ENCODE results near the gene SPG7.
"Not testable (repeated sequence)": the region's sequence is repeated elsewhere in the genome, so short reads cannot be mapped to it uniquely, and the experiment has no call there.

Gene SPG7

DNA sequence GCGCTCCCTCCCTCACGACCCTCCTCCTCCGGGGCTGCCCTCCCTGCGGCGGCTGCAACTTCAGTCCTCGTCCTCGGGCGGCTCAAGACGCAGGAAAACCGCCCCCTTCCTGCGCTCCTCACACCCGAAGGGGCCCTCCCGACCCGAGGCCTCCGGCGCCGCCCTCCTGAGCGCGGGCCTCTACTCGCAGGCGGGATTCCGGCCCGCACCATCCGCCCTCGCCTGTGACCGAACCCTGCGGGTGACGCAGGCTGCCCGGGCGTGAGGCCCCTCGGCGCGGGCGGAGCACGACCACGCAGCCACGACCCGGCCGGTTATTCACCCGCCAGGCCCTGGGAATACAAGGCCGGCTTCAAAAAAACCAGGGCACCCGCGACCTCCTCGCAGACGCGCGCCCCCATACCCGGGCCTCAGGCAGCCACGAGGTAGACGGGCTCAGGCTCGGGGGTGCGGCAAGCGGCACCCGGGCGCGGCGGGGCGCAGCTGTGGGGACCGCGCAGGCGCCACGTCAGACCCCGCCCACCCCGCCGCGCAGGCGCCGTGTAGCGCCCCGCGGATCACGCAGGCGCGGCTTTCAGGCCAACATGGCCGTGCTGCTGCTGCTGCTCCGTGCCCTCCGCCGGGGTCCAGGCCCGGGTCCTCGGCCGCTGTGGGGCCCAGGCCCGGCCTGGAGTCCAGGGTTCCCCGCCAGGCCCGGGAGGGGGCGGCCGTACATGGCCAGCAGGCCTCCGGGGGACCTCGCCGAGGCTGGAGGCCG lies at the start of gene SPG7:
TSS of gene SPG7 (plus strand) at position 570 of the 757 bp plus-strand sequence. CDS start at position 585, 15 bp downstream.
- peak; percentile 92 for DNase-seq (ENCODE audit: low read depth)

DNA sequence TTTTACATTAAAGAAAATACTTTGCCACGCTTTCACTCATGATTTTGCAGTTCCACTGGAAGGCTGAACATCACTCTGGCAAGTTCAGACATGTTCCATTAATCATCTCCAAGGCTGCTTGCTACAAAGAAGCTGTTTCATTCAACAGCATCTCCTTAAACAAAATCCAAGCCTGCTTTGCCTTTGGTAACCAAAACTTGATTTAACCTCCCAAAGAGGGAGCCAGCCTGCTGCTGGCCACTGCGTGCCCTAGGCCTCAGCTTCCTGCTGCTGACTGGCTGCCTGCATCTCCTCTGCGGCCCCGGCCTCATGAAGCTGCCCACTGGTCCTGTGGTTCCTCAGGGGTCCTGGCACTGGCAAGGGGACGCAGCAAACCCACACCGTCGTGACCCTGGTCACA lies 49.7 kb upstream of the SPG7 start:
- no peak for DNase-seq (ENCODE audit: low read depth)

- no peak for DNase-seq (ENCODE audit: low read depth)
These were observed 49.2 kb upstream of the SPG7 start for GRCh38 chr16:89458967-89459366.

DNA sequence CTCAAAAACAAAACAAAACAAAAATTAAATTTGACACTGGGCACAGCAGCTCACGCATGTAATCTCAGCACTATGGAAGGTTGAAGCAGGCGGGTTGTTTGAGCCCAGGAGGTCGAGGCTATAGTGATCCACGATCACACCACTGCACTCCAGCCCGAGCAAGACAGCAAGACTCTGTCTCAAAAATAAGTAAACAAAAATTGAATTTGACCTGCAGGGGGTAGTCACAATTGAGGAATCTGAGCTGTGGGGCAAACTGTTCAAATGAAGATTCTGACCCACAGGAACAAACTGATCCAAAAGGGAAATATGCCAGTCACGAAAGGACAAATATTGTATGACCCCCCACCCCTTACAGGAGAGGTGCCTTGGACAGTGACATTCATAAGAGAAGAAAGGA lies 47.6 kb upstream of the SPG7 start:
- no peak for DNase-seq (ENCODE audit: low read depth)

- DNase-seq (ENCODE audit: low read depth): not testable (repeated sequence)
These were observed 46.3 kb upstream of the SPG7 start for GRCh38 chr16:89461890-89462289.

GRCh38 chr16:89462639-89463038 lies 45.6 kb upstream of the SPG7 start:
- not testable (repeated sequence) for DNase-seq (ENCODE audit: low read depth)

DNA sequence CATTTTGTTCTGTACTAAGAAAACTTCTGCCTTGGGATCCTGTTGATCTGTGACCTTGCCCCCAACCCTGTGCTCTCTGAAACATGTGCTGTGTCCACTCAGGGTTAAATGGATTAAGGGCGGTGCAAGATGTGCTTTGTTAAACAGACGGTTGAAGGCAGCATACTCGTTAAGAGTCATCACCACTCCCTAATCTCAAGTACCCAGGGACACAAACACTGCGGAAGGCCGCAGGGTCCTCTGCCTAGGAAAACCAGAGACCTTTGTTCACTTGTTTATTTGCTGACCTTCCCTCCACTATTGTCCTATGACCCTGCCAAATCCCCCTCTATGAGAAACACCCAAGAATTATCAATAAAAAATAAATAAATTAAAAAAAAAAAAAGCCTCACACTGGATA lies 44.9 kb upstream of the SPG7 start:
- DNase-seq (ENCODE audit: low read depth): not testable (repeated sequence)

GRCh38 chr16:89466920-89467319 lies 41.3 kb upstream of the SPG7 start:
- no peak for DNase-seq (ENCODE audit: low read depth)

GRCh38 chr16:89467382-89467781 lies 40.8 kb upstream of the SPG7 start:
- DNase-seq (ENCODE audit: low read depth): no peak

- no peak for DNase-seq (ENCODE audit: low read depth)
These were observed 35.5 kb upstream of the SPG7 start for GRCh38 chr16:89472711-89473075.

DNA sequence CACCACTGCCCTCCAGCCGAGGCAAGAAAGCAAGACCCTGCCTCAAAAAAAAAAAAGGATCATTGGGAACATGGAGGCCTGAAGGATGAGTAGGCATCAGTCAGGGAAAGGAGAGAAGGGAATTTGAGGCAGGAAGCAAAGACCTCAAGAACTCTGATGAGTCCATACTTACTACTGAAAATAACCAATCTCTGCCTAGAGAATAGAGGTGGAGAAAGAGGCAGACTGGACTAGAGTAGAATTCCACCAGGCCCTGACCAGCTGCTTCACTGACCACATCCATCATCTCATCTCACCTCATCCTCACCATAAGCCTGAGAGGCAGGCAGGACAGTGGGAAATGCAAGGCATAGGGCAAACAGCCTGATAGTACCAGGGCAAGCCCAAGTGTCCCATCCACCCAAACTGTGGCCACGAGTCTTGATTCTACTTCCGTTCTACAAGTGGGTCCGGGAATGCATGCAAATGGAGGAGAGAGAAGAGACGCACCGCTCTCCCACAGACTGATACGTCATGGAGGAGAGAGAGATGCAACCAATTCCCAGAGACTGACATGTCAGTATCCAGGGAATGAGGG lies 35.0 kb upstream of the SPG7 start:
- no peak for DNase-seq (ENCODE audit: low read depth)

GRCh38 chr16:89473791-89474414 lies 34.3 kb upstream of the SPG7 start:
- DNase-seq (ENCODE audit: low read depth): no peak

GRCh38 chr16:89475144-89475543 lies 33.1 kb upstream of the SPG7 start:
- DNase-seq (ENCODE audit: low read depth): no peak

DNA sequence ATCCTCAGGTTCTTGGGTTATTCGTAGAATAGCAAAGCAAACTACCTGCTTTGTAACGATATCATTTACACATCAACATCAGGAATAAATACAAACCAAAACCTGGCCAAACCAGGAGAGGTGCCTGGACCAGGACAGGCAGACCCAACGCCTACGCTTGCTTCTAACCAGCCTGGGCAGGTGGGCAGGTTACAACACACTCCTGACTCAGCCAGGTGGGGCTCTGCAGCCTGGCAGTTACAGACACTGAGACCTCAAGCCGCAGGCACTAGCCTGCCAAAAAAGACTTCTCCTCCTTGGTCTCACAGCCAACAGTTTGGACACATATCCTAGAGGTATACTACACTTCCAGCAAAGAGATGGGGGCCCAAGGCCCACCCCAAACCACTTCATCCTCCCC lies 31.8 kb upstream of the SPG7 start:
- DNase-seq (ENCODE audit: low read depth): no peak

GRCh38 chr16:89476811-89477261 lies 31.4 kb upstream of the SPG7 start:
- no peak for DNase-seq (ENCODE audit: low read depth)

DNA sequence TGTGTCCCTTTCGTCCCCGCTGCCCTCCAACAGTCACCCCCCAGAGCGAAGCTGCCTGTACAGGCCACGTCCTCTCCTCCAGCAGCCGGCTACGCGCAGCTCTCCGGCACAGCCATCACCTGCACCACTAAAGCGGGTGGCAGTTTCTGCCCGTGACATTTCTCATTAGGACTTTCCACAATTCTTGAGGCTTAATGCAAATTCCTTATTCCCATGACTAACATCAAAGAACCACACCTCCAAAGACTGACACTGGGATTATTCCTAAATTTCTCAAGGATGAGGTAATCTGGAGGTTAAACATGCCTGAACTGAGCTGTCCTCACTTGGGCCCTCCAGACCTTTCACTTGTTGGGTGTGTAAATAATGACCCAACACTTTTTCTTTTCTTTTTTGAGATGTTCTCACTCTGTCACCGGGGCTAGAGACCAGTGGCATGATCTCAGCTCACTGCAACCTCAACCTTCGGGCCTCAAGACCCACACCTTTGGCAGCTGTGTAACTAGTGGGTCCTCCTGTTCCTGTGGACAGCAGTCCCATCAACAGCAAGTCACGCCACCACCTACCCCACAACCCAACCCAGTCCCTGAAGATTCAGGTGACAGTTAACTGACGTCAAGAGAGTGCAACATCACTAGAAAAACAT lies 29.5 kb upstream of the SPG7 start:
- no peak for DNase-seq (ENCODE audit: low read depth)

DNA sequence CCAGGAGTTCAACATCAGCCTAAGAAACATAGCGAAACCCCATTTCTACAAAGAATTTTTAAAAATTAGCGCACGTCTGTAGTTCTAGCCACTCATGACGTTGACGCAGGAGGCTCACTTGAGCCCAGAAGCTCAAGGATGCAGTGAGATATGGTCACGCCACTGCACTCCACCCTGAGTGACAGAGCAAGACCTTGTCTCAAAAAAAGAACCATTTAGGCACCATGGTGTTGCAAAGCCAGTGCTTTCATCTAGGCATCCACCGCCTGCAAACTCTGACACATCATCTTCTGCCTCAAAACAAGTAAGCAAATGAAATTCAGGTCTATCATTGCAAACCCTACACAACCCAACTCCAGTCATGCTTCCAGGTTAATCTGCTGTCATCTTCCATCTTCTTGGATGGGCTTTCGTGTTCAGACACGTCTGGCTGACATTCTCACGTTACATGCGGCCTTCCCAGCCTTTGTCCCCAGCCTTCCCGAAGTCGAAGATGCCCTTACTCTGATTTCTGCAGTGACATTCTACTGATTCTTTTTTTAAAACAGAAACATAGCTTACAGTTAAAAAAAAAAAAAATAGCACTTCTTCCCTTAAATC lies 26.7 kb upstream of the SPG7 start:
- DNase-seq (ENCODE audit: low read depth): no peak

DNA sequence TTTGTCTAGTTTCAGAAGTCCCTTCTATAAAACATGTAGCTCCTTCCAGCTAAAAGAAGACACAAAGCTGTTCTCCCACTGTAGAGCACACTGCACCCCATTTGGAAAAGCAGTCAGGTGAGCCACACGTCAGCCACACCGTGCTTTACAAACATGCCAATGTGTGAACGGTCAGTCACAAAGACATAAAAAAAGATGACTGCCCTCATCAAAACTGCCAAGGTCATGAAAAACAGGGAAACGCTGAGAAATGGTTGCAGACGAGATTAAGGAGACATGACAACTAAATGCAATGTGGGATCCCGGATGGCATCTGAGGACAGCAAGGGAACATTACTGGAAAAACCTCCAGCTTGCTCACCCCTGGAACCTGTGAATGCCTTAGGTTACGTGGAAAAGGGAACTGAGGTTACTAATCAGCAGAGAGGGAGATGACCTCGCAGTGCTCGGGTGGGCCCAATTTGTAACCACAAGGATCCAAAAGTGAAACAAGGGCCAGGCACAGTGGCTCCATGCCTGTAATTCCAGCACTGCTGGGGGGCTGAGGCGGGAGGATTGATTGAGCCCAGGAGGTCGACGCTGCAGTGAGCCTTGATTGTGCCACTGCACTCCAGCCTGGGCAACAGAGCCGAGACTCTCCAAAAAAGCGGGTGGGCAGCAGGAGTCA lies 25.9 kb upstream of the SPG7 start:
- DNase-seq (ENCODE audit: low read depth): no peak

DNA sequence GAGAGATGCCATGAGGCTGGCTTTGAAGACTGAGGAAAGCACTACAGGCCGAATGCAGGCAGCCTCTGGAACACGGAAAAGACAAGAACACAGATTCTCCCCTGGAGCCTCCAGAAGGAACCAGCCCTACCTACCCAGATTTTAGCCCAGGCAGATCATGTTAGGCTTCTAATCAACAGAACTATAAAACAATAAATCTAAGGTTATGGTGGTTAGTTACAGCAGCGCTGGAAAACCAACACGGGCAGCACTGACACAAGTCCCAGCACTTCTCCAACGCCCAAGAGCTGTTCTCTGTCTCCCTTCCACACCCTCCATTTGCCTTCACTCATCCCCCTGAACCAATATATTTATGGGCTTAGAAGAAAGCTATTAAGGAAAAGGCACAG lies 25.4 kb upstream of the SPG7 start:
- DNase-seq (ENCODE audit: low read depth): no peak

GRCh38 chr16:89484041-89484501 lies 24.1 kb upstream of the SPG7 start:
- no peak for DNase-seq (ENCODE audit: low read depth)

- DNase-seq (ENCODE audit: low read depth): no peak
These were observed 23.1 kb upstream of the SPG7 start for GRCh38 chr16:89484923-89485679.
